ENCODE results near the gene NKTR. TPM values are rescaled to one million over a fixed set of nuclear protein-coding genes. Genes with fewer than 3 reads are reported as not detected.
"Not testable (repeated sequence)": the region's sequence is repeated elsewhere in the genome, so short reads cannot be mapped to it uniquely, and the experiment has no call there.

The NKTR gene
- 100 to 1,000 TPM in 4 of 10 donors, 10 to 100 TPM in 6; 39.3 to 141 (median 64.6) TPM for polyA plus RNA-seq (ENCODE audit: insufficient read length in 10 of 10)
- long read RNA-seq, donor 1, full-length matches to known transcripts, result 3 of 20 reads
- long read RNA-seq, donor 1, partial matches to known transcripts, result 17 of 20 reads
- long read RNA-seq, donor 1, other reads (novel, unspliced or antisense), result 0 of 20 reads
- long read RNA-seq, donor 2, full-length matches to known transcripts, result 5 of 11 reads
- long read RNA-seq, donor 2, partial matches to known transcripts, result 6 of 11 reads
- long read RNA-seq, donor 2, other reads (novel, unspliced or antisense), result 0 of 11 reads
- long read RNA-seq, donor 3, result 0 reads
- long read RNA-seq, donor 4, full-length matches to known transcripts, result 2 of 14 reads
- long read RNA-seq, donor 4, partial matches to known transcripts, result 12 of 14 reads
- long read RNA-seq, donor 4, other reads (novel, unspliced or antisense), result 0 of 14 reads
- long read RNA-seq, donor 5, partial matches to known transcripts, result 34 of 36 reads
- long read RNA-seq, donor 5, other reads (novel, unspliced or antisense), result 0 of 36 reads
- long read RNA-seq, donor 6, full-length matches to known transcripts, result 4 of 10 reads
- long read RNA-seq, donor 6, partial matches to known transcripts, result 6 of 10 reads
- long read RNA-seq, donor 6, other reads (novel, unspliced or antisense), result 0 of 10 reads
- long read RNA-seq, donor 7, full-length matches to known transcripts, result 6 of 21 reads
- long read RNA-seq, donor 7, partial matches to known transcripts, result 15 of 21 reads
- long read RNA-seq, donor 7, other reads (novel, unspliced or antisense), result 0 of 21 reads
- long read RNA-seq, donor 8, full-length matches to known transcripts, result 5 of 5 reads
- long read RNA-seq, donor 8, partial matches to known transcripts, result 0 of 5 reads
- long read RNA-seq, donor 8, other reads (novel, unspliced or antisense), result 0 of 5 reads
- long read RNA-seq, donor 9, partial matches to known transcripts, result 0 of 1 reads
- long read RNA-seq, donor 9, other reads (novel, unspliced or antisense), result 0 of 1 reads

DNA sequence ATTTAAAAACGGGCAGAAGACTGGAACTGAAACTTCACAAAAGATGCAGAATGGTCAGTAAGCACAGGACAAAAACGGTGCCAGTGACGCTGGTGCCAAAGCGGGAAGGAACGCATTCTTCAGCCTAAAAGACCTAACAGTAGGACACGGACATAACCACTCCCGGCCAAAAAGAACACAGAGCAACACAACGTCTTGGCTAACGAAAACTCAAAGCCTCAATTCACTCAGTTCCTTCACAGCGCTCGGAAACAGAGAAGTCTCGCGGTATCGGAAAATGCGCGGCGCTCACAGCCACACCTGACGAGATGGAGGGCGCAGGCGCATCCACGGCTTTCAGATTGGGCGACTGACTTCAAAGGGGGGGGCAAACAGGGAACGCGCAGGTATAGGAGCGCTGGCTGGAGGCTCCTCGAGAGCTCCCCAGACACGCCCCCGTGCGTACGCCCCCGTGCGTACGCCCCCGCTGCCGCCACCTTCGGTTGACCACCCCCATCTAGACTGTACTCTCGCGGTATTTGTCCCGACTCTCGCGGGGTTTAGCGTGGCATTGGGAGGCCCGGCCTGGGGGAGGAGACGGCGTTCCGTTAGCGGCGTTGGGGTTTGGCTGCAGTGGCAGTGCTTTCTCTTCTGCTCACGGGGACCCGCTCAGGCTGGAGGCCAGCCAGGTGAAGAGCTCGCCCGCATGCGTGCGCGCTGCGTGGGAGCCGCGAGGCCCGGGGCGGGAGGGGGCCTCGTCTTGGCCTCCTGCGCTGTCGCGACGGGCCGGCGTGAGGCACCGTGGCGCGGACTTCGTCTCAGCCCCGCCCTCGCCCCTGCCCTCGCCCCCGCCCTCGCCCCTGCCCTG lies at the start of gene NKTR:
NKTR (plus strand) TSS at position 576 of the 847 bp plus-strand sequence. CDS start 321 bp downstream, outside the sequence.
- peak; percentile 98 to 100 (median 98) for DNase-seq

DNA sequence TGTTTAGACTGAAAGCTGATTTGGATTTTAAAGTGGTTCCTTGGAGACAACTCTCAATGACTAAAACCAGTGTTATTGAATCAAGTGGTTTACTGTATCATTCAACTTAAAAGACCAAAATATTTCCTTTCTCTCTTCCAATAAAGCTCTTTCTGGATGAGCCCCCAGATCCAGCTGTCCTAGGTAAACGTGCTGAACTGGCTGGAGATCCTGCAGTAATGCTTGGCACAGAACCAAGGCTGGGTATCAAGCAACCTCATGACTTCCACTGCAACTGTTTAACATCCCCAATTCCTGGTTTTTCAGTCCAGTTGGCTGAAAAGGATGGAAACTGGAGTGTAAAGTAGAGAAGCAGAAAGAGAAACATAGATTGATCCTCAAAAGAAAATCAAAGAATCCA lies 47.7 kb upstream of the NKTR start:
- DNase-seq, result no peak

DNA sequence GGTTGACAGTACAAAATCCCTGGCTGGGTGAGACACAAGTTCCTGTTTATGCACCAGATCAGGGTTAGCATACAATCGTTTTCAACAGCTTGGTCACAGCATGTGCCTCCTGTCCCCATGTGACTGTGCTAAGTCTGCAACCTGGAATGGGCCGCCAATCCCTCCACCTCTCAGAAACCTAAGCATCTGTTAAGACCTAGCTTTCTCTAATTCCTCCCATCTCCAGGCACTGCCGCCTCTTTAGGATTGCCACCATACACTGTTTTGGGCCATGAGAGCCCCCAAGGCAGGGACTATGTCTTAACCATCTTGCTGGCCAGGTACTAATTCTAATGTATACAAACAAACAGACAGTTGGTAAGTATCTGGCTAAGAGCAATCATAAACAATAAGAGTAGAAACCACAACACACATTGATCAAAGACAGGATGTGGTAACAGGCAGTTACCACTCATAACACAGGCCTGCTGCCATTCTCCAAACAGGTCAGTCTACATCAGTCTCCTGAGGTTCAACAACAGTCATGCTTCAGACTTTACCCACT lies 44.3 kb upstream of the NKTR start:
- no peak for DNase-seq

DNA sequence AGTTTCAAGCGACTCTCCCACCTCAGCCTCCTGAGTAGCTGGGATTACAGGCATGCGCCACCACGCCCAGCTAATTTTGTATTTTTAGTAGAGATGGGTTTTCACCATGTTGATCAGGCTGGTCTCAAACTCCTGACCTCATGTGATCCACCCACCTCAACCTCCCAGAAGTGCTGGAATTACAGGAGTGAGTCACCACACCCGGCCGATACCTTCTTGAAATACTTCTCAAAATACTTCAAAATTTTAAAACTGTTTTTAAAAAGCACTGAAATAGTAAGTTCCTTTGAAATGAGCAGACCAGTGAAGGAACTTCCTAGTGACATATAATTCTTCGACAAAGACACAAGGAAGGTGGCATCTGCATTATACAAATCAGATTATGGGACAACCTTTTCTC lies 43.7 kb upstream of the NKTR start:
- not testable (repeated sequence) for DNase-seq

DNA sequence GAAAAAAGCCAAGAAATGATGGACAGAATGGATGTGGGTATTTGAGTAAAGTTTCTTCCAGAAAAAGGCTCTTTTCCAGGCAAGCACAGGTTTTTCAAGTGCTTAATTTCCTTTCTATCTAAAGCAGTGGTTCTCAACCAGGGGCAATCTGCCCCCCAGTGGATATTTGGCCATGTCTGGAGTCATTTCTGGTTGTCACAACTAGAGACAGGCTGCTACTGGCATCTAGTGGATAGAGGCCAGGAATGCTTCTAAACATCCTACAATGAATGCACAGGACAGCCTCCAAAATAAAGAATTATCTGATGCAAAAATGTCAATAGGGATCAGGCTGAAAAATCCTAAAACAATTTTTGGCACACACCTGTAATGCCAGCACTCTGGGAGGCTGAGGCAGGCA lies 42.6 kb upstream of the NKTR start:
- no peak for DNase-seq

DNA sequence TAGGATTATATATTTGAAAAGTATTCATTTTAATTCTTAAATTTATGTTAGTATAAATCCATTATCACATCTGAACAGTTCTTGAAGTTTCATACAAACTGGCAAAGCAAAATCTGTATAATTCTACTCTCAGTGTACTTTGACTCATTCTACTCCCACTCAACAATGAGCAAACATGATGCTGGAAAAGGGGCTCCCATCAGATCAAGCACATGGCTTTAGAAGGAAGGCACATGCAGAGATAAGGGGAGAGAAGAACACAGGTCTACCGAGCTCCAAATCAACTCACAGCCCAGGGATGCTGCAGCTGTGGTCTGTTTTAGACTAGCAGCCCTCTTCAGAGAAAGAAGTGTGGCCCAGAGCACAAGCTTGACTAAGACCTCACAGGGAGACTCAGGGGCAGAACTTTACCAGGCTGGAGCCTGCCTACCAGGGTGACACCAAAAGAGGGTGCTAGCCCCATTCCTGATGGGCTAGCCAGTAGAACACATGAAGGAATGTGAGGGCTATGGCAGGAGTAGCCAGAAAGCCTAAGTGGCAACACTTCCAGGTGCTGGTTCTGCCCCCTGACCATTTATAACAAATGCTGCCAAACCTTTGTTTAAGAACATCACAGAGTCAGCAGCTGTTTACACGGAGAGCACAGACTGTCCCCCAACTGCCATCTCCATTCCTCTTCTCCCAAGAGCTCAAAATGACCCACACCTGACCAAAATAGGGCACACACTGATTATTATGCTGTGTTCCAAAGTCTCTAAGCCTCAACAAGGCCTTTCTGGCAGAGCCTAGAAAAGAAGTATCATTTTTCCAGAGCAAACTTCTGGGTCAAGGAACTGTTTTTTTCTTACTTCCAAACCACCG lies 38.2 kb upstream of the NKTR start:
- no peak for DNase-seq

DNA sequence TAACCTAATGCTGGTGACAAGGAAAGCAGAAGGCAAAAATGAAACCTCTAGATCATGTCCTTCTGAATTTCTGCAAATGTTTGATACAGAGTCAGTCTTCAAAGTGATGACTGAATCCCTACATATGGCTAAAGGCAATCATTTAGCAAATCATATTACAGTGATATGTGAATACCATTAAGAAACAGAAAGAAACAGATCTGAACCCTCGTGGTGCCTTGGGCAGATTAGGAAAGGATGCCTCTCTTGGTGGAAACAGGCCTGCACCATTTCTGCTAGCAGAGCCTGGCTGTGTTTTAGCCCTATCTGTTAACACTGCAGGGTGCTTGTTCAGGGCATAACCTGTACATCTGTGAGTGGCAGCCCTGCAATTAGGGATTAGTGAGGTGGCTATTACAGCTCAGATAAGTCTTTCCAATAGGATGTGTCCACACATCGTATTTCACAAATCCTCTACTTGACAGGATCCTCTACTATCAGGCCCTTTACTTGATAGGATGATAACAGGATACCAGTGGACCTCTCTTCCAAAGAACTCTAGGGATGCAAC lies 30.8 kb upstream of the NKTR start:
- DNase-seq, result no peak

DNA sequence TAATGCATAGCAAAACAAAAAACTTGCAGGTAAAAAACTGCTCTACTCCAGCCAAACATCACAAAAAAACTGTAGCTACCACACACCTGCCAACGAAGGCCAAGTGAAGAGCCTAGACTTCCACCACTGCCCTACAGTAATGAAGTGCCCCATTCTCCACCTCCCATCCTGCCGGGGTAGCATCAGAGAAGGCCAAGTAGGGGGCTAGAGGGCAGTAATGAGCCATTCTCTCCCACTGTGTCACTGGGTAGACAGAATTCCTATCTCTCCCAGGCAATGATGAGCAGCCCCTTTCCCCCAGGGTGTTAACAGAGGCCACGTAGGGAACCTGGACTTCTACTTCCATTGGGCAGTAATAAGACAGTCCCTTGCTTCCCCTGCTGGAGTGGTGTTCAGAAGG lies 28.2 kb upstream of the NKTR start:
- no peak for DNase-seq

DNA sequence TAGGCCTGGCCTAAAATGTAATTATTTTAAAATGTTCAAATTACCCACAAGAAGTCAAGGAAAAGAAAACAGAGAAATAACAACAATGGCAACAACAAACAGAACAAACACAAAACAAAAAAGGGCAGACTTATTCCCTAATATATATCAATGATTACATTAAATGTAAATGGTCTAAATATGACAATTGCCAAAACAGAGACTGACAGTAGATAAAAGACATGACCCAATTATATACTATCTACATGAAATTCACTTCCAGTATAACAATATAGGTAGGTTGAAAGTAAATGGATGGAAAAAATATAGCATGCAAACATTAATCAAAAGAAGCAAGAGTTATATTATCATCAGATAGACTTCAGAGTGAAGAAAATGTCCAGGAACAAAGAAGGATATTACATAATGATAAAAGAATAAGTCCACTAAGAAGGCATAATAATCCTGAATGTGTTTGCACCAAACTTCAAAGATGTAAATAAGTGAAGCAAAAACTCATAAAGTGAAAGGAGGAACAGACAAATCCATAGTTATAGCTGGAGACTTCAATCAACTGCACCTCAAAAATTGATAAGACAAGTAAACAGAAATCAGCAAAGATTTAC lies 25.2 kb upstream of the NKTR start:
- no peak for DNase-seq

DNA sequence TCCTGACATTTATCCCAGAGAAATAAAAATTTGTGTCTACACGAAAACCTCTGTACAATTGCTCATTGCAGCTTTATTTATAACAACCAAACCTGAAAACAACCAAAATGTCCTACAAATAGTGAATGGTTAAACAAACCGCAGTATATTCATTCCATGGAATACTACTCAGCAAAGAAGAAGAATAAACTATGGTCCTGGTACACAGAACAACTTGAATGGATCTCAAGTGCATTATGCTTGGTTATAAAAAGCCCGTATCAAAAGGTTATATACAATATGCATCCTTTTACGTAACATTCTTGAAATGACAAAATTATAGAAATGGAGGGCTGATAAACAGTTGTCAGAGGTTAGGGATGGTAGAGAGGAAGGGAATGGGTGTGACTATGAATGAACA lies 22.4 kb upstream of the NKTR start:
- DNase-seq, result no peak

DNA sequence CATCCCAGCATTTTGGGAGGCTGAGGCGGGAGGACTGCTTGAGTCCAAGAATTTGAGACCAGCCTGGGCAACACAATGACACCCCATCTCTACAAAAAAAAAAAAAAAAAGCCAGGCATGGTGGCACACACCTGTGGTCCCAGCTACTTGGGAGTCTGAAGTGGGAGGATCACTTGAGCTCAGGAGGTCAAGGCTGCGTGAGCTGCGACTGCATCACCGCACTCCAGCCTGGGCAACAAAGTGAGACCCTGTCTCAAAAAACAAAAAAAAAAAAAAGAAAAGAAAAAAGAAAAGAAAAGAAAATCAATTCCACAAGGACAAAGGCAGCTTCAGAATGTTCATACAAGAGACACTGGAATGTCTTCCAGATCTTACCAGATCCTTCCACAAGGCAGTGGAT lies 21.1 kb upstream of the NKTR start:
- not testable (repeated sequence) for DNase-seq

DNA sequence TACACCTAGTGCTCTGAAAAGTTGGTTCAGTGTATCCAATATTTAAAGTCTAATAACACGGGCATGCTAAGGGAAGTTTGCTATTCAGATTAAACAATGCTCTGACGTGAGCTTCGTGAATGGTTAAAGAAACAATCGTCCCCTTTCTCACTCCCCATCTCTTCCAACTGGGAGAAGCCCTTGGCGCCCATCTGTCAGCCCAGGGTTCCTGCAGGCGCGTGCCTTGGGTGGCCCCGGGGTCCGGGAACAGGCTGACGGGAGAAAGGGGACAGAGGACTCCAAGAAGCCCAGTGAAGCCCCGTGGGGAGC lies 19.1 kb upstream of the NKTR start:
- DNase-seq, result no peak

DNA sequence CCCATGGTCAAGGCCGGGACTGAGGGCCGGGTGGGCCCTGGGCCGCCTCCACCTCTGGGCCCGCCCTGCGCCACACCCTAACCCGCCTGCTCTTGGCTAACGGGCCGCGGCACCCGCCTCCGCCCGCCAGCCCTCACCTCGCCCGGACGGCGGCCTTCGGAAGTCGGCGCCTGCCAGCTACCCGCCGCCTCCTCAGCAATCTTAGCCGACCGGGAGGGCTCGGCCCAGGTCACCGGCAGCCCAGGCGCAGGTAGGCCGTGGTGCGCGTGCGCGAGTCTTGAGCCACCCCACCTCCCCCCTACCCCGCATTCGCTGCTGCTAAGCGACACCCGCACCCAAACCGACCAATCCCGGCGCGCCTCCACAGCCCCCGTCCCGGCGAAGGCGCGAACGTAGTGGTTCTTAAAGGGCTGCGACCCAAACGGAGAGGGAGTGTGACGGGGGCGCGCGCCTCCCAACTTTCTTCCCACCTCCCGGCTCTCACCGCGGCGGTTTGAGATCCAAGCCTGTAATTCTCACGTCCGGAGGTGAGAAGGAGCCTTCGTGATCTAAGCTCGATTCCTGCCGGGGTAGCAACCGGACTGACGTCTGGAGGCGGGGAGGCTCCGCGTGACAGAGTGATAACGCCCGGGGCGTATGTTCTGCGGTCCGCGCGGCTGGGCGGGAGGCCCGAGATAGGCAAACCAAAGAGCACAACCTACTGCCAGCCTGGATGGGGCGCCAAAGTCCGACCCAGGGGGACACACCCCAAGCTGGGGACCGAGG lies 18.6 kb upstream of the NKTR start, which contains the start of gene SEC22C:
SEC22C (minus strand) TSS at position 259 of the 765 bp plus-strand sequence. CDS start 12,921 bp downstream, outside the sequence.
- peak; percentile 91 to 97 (median 94) for DNase-seq

DNA sequence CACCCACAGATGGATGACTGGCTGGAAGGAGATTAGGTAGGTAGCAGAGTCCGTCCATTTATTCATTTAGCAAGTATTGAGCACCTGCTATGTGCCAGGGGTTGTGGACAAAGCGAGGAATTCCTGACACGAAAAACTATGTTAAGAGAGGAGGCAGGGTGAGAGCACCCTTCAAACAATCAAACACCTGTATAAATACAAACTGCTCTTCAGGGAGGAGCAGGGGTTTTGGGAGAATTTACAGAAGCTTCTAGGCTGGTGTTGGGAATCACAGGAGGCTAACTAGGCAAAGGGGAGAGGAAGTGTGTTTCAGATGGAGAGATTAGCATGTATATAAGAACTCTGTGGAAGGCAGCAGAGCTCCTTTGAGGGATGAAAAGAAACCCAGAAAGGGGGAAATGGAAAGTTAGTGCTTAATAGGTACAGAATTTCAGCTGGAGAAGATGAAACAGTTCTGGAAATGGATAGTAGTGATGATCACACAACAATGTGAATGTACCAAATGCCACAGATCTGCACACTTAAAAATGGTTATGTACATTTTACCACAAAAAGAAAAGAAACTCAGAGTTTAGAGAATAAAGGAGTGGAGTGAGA lies 17.9 kb upstream of the NKTR start:
- no peak for DNase-seq

DNA sequence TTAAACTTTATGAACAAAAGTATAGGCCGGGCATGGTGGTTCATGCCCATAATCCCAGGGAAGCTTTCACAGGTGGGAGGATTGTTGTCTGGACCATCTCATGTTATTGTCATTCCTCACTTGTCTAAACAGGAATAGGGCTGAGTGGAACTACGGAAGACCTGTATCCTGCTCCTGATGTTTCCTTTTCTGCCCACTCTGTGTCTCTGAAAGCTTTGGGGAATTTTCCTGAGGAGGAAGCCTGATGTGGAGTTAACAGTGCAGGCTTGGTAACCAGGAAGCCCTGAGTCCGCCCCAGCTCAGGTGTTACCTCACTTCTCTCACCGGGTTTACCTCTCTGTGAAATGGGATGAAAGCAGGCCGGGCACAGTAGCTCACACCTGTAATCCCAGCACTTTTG lies 11.9 kb upstream of the NKTR start:
- DNase-seq, result no peak

DNA sequence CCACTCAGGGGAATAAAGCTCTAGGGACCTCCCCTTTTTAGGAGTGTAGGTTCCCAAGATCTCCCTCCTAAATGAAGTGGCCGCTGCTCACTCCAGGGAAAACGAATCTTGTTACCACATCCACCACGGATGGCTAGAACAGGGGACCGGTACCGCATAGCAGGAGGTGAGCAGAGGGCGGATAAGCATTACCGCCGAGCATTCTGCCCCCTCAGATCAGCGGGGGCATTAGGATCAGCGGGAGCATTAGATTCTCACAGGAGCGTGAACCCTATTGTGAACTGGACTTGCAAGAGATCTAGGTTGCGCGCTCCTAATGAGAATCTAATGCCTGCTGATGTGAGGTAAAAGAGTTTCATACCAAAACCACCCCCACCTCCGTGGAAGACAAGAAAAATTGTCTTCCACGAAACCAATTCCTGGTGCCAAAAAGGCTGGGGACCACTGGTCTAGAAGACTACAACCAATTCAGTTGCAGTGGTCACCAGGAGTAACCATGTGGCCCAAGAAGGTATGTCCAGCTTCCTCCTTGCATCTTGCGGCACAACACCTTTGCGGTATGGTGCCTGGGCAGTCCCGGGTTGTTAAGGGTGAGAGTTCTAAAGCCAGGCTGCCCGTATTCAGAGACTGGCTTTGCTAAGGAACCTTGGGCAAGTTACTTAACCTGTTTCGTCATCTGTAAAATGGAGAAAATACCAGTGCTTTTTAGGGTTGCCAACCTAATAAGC lies 10.9 kb upstream of the NKTR start:
- no peak for DNase-seq

DNA sequence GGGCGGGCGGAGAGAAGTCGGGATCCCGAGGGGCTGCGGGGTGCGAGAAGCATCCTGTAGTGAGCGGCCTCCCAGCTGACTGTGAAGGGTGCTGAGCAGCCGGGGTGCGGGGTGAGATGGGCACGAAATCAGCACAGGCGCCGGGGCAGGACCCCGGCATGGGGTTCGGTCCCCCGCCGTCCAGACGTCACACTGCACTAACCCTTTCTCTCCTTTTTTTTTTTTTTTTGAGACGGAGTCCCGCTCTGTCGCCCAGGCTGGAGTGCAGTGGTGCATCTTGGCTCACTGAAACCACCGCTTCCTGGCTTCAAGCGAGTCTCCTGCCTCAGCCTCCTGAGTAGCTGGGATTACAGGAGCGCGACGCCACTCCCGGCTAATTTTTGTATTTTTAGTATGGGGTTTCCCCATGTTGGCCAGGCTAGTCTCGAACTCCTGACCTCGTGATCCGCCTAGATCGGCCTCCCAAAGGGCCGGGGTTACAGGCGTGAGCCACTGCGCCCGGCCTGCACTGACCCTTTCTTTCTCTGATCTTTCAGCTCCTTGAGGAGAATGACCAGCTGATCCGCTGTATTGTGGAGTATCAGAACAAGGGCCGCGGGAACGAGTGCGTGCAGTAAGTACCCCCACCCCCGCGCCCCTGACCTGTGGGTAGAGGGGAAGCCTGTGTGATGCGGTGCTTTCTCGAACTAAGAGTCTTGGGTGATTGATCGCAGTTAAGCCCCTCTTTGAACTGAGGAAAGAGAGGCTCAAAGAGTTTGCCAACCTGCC lies 9.3 kb upstream of the NKTR start:
- peak in 1 of 3 donors; percentile 30 for DNase-seq
